ENCODE data around the gene ASTN2.

Gene ASTN2

DNA sequence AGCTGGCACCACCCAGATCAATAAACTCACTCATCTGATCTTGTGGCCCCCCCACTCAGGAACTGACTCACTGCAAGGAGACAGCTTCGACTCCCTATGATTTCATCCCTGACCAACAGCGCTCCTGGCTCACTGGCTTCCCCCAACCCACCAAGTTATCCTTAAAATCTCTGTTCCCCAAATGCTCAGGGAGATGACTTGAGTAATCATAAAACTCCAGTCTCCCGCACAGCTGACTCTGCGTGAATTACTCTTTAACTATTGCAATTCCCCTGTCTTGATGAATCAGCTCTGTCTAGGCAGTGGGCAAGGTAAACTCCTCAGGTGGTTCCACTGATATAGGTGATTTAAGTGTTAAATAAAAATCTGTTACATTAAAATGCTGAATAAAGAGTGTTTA lies 729.7 kb downstream of the ASTN2 start:
- Histone ChIP-seq H3K27me3 (ENCODE audit: insufficient read depth, low read length) (no peaks in the 10 kb centered on the region), H3K4me1 (ENCODE audit: control insufficient read depth, insufficient read depth, low read length, unreplicated experiment) (peaks cover 27% of the 10 kb centered on the region), H3K27ac (ENCODE audit: low read depth, low read length) (no peak overlapping the region), H3K36me3 (ENCODE audit: insufficient read depth, low read length) (no peaks in the 10 kb centered on the region), H3K4me3 (ENCODE audit: low read depth, low read length) (no peak overlapping the region), H3K79me2 (ENCODE audit: control insufficient read depth, insufficient read depth, low read length, unreplicated experiment) (peaks cover 28% of the 10 kb centered on the region), H2AFZ (ENCODE audit: low read length, unreplicated experiment) (no peak overlapping the region)

DNA sequence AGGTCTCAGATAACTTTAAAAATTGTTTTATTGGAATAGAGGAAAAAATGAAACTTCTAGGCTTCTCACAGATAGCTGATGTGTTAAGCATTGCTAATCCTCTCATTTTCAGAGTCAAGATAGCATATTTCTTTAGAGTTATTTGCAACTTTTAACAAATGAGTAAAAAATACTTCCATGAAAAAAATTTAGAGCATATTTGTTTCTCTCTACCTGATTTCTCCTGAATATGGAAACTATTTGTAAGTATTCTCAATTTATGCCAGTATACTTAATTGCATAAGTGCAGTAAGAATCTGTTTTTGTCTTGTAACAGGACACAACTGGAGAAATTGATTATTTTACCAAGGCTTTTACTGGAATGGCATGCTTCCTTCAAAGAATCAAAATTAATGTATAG lies 731.3 kb downstream of the ASTN2 start:
- Histone ChIP-seq H3K27me3 (ENCODE audit: insufficient read depth, low read length) (no peaks in the 10 kb centered on the region), H2AFZ (ENCODE audit: low read length, unreplicated experiment) (no peak overlapping the region), H3K4me3 (ENCODE audit: low read depth, low read length) (no peak overlapping the region), H3K79me2 (ENCODE audit: control insufficient read depth, insufficient read depth, low read length, unreplicated experiment) (peaks cover 12% of the 10 kb centered on the region), H3K4me1 (ENCODE audit: control insufficient read depth, insufficient read depth, low read length, unreplicated experiment) (peaks cover 10% of the 10 kb centered on the region), H3K36me3 (ENCODE audit: insufficient read depth, low read length) (no peaks in the 10 kb centered on the region), H3K27ac (ENCODE audit: low read depth, low read length) (no peak overlapping the region)

DNA sequence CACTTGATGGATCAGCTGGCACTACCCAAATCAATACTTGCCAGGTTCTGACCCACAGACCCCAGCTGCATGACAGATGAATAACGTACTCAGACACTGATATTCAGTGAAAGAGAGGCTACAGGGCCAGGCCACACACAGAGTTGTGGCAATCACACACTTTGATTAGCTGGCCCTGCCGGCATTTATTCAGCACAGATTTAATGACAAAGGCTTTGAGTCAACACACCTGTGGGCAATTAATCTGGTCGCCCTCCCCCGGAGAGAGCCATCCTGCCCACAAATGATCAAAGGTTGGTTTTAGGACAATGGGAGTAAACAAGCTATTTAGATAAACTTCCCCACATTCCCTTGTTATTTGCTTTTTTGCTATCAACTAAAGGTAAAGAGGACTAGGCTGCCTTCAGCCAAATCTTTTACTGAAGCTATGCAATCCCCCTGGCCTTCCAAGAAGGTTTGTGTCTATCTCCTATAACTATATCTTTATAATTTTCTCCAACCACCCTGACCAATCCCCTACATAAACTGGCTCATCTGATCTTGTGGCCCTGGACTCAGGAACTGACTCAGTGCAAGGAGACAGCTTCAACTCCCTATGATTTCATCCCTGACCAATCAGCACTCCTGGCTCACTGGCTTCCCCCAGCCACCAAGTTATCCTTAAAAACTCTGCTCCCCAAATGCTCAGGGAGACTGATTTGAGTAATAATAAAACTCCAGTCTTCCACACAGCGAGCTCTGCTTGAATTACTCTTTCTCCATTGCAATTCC lies 740.5 kb downstream of the ASTN2 start:
- H3K4me1 ChIP-seq (ENCODE audit: control insufficient read depth, insufficient read depth, low read length, unreplicated experiment): no peaks in the 10 kb centered on the region
- 0 out of 2 replicates have a peak, but pooled peaks cover 4% of the 10 kb centered on the region for H3K36me3 ChIP-seq (ENCODE audit: insufficient read depth, low read length)
- H3K27me3 ChIP-seq (ENCODE audit: insufficient read depth, low read length): no peaks in the 10 kb centered on the region
- H3K79me2 ChIP-seq (ENCODE audit: control insufficient read depth, insufficient read depth, low read length, unreplicated experiment): no peaks in the 10 kb centered on the region
- H2AFZ ChIP-seq (ENCODE audit: low read length, unreplicated experiment): no peak overlapping the region
- no peak overlapping the region for H3K4me3 ChIP-seq (ENCODE audit: low read depth, low read length)
- H3K27ac ChIP-seq (ENCODE audit: low read depth, low read length): no peak overlapping the region

DNA sequence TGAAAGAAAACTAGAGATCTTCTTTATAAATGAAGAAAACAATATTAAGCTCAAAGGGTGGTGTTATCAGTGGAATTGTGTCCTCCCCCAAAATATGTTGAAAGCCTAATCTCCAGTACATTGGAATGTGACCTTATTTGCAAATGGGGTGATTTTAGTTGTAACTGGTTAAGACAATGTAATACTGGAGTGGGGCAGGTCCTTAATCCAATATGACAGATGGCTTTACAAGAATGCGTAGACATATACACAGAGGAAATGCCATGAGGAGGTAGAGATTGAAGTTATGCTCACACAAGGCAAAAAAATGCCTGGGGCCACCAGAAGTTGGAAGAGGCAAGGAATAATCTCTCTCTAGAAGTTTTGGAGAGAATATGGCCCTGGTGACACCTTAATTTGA lies 741.5 kb downstream of the ASTN2 start:
- Histone ChIP-seq H3K27ac (ENCODE audit: low read depth, low read length) (no peak overlapping the region), H3K4me1 (ENCODE audit: control insufficient read depth, insufficient read depth, low read length, unreplicated experiment) (no peaks in the 10 kb centered on the region), H3K4me3 (ENCODE audit: low read depth, low read length) (no peak overlapping the region), H3K27me3 (ENCODE audit: insufficient read depth, low read length) (no peaks in the 10 kb centered on the region), H3K36me3 (ENCODE audit: insufficient read depth, low read length) (0 out of 2 replicates have a peak, but pooled peaks cover 4% of the 10 kb centered on the region), H2AFZ (ENCODE audit: low read length, unreplicated experiment) (no peak overlapping the region), H3K79me2 (ENCODE audit: control insufficient read depth, insufficient read depth, low read length, unreplicated experiment) (no peaks in the 10 kb centered on the region)

DNA sequence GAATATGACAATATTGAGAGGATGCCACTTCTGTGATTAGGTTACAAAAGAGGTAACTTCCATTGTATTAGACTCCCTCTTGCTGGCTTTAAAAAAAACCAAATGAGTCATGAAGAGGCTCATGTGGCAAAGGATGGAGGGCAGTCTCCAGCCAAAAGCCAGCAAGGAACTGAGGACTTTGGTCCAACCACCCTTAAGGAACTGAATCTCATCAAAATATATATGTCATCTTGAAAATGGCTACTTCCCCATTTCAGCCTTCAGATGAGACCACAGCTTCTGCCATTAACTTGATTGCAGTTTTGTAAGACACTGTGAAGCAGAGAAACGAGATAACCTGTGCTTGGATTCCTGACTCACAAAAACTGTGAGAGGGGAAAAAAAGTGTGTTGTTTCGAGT lies 743.3 kb downstream of the ASTN2 start:
- no peaks in the 10 kb centered on the region for H3K4me1 ChIP-seq (ENCODE audit: control insufficient read depth, insufficient read depth, low read length, unreplicated experiment)
- H2AFZ ChIP-seq (ENCODE audit: low read length, unreplicated experiment): no peak overlapping the region
- H3K27ac ChIP-seq (ENCODE audit: low read depth, low read length): no peak overlapping the region
- H3K4me3 ChIP-seq (ENCODE audit: low read depth, low read length): no peak overlapping the region
- no peaks in the 10 kb centered on the region for H3K27me3 ChIP-seq (ENCODE audit: insufficient read depth, low read length)
- H3K36me3 ChIP-seq (ENCODE audit: insufficient read depth, low read length): 0 out of 2 replicates have a peak, but pooled peaks cover 4% of the 10 kb centered on the region
- H3K79me2 ChIP-seq (ENCODE audit: control insufficient read depth, insufficient read depth, low read length, unreplicated experiment): no peaks in the 10 kb centered on the region

DNA sequence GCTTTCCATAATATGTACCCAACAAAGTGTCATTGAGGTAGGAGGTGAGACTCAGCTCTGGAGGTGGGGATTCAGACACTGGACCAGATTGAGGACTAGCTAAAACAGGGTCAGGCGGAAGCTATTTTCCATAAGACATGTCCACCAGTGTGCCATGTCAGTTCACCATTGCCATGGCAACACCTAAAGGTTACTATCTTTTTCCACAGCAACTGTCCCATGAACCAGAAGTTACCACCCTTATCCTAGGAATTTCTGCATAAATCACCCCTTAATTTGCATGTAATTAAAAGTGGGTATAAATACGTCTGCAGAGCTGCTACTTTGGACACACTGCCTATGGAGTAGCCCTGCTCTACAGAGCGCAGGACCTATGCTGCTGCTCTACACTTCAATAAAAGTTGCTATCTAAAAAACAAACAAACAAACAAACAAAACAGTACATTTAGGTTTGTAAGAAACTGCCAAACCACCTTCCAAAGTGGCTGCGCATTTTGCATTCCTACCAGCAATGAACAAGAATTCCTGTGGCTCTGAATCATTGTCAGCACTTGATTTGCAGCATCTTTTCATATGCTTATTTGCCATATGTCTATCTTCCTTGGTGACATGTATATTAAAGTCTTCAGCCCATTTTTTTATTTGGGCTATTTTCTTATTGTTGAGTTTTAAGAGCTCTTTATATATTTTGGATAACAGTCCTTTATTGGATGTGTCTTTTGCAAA lies 745.7 kb downstream of the ASTN2 start:
- Histone ChIP-seq H3K4me3 (ENCODE audit: low read depth, low read length) (no peak overlapping the region), H3K36me3 (ENCODE audit: insufficient read depth, low read length) (0 out of 2 replicates have a peak, but pooled peaks cover 4% of the 10 kb centered on the region), H3K27ac (ENCODE audit: low read depth, low read length) (no peak overlapping the region), H2AFZ (ENCODE audit: low read length, unreplicated experiment) (no peak overlapping the region), H3K79me2 (ENCODE audit: control insufficient read depth, insufficient read depth, low read length, unreplicated experiment) (no peaks in the 10 kb centered on the region), H3K4me1 (ENCODE audit: control insufficient read depth, insufficient read depth, low read length, unreplicated experiment) (no peaks in the 10 kb centered on the region), H3K27me3 (ENCODE audit: insufficient read depth, low read length) (no peaks in the 10 kb centered on the region)

DNA sequence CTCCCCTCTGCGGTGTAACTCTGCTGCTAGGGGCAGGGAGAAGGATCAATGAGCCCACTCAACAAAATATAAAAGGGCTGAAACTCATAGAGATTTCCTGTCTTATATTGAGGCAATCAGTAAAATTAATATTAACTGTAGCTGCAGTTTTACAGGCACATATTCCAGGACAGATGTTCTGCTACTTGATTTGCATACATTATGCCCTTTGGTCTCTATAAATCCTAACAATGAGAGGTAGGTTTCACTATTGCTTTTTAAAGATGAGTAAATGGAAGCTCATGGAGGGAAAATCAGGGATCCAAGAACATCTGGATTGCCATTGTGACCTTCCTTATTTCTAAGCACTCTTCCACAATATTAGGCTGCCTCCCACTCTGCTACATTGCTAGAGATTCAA lies 751.3 kb downstream of the ASTN2 start:
- Histone ChIP-seq H3K27me3 (ENCODE audit: insufficient read depth, low read length) (no peaks in the 10 kb centered on the region), H3K36me3 (ENCODE audit: insufficient read depth, low read length) (no peaks in the 10 kb centered on the region), H3K79me2 (ENCODE audit: control insufficient read depth, insufficient read depth, low read length, unreplicated experiment) (no peaks in the 10 kb centered on the region), H3K27ac (ENCODE audit: low read depth, low read length) (no peak overlapping the region), H2AFZ (ENCODE audit: low read length, unreplicated experiment) (no peak overlapping the region), H3K4me3 (ENCODE audit: low read depth, low read length) (no peak overlapping the region), H3K4me1 (ENCODE audit: control insufficient read depth, insufficient read depth, low read length, unreplicated experiment) (peaks cover 17% of the 10 kb centered on the region)

DNA sequence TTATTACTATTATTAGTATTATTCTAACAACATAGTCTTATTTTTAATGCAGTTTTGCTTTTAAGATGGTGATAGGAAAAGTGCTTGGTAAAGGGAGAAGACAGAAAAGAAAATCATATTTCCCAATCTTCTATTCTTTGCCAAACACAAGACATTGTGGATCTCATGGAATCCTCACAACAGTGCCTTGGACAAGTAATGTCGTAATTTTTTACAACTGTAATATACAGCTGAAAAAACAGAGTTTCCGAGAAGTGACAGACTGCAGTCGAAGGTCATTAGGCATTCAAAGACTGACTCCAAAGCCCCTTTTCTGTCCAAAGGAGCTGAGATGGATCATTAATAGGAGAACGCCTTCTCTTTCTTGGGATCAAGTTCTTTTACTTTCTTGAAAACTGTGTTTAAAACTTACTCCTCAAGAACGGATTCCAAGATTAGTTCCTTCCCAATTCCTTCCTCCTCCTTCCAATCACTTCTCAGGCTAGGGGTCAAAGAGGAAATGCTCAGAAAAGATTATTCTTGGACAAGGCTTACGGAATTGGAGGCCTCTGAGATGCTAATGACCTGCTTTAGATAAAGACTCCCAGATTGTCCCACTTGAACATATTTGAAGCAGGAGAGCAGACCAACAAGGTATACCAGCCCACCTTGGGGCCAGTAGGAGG lies 752.1 kb downstream of the ASTN2 start:
- no peaks in the 10 kb centered on the region for H3K36me3 ChIP-seq (ENCODE audit: insufficient read depth, low read length)
- no peaks in the 10 kb centered on the region for H3K79me2 ChIP-seq (ENCODE audit: control insufficient read depth, insufficient read depth, low read length, unreplicated experiment)
- H2AFZ ChIP-seq (ENCODE audit: low read length, unreplicated experiment): no peak overlapping the region
- H3K4me1 ChIP-seq (ENCODE audit: control insufficient read depth, insufficient read depth, low read length, unreplicated experiment): peaks cover 18% of the 10 kb centered on the region
- no peak overlapping the region for H3K4me3 ChIP-seq (ENCODE audit: low read depth, low read length)
- H3K27ac ChIP-seq (ENCODE audit: low read depth, low read length): no peak overlapping the region
- H3K27me3 ChIP-seq (ENCODE audit: insufficient read depth, low read length): no peaks in the 10 kb centered on the region

DNA sequence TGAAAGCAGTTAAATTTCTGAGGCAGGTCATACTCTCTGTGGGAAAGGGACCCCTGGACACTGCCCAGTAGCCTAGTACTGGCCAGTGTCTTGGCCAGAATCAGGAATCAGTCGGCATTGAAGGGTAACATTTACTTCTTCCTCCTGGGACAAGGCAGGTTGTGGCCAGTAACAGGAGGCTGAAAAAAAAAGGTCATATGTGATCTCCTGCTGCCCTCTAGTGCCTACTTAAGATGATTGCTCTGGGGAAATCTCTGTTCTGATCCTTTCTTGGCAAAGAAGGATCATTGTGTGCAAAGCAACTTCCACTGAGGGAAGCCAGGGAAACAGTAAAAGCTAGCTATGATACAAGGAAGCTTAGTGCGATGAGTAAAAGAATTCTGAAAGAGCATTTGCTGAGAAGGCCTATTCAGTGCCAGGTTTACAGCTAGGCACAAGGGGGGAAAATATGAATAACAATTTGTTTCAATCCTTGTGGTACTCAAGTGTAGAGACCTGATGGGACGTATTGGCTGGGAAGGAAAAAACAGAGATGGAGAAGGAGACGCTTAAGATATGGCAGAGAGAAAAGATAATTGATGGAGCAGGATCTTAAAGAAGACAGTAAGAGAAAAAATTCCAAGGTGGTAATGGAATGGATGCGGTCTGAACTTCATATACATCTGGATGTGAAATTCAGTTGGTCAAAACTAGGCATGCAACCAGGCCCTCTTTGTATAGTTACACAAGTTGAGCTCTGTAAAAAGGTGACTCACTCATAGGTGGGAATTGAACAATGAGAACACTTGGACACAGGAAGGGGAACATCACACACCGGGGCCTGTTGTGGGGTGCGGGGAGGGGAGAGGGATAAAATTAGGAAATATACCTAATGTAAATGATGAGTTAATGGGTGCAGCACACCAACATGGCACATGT lies 753.6 kb downstream of the ASTN2 start:
- Histone ChIP-seq H3K27me3 (ENCODE audit: insufficient read depth, low read length) (no peaks in the 10 kb centered on the region), H2AFZ (ENCODE audit: low read length, unreplicated experiment) (no peak overlapping the region), H3K79me2 (ENCODE audit: control insufficient read depth, insufficient read depth, low read length, unreplicated experiment) (no peaks in the 10 kb centered on the region), H3K36me3 (ENCODE audit: insufficient read depth, low read length) (no peaks in the 10 kb centered on the region), H3K27ac (ENCODE audit: low read depth, low read length) (no peak overlapping the region), H3K4me3 (ENCODE audit: low read depth, low read length) (no peak overlapping the region), H3K4me1 (ENCODE audit: control insufficient read depth, insufficient read depth, low read length, unreplicated experiment) (peaks cover 29% of the 10 kb centered on the region)

DNA sequence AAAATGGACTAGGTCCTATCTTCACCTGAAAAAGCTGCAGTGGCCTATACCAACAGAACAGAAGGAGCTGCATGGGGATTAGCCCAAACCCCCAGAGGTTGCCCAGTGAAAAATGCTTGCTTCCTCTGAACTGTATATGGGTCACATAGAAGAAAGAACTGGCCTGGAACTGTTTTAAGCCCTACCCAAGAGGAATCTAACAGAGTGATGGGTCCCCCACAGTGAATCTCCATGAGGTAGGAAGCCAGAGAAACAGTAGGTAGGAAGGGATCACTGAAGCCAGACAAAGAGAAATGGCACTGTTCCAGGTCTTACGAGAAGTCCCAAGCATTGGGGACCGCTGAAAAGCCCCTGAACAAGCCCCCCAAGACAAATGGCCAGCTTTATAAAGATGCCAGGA lies 756.6 kb downstream of the ASTN2 start:
- H3K36me3 ChIP-seq (ENCODE audit: insufficient read depth, low read length): no peaks in the 10 kb centered on the region
- H2AFZ ChIP-seq (ENCODE audit: low read length, unreplicated experiment): no peak overlapping the region
- no peak overlapping the region for H3K27ac ChIP-seq (ENCODE audit: low read depth, low read length)
- H3K4me1 ChIP-seq (ENCODE audit: control insufficient read depth, insufficient read depth, low read length, unreplicated experiment): peaks cover 32% of the 10 kb centered on the region
- H3K27me3 ChIP-seq (ENCODE audit: insufficient read depth, low read length): no peaks in the 10 kb centered on the region
- H3K4me3 ChIP-seq (ENCODE audit: low read depth, low read length): no peak overlapping the region
- H3K79me2 ChIP-seq (ENCODE audit: control insufficient read depth, insufficient read depth, low read length, unreplicated experiment): no peaks in the 10 kb centered on the region
